Epithelial cell of esophagus (primary cell): ENCODE results near the gene CNTF.

Source experiments
- DNase-seq: peaks from one replicate; pipeline ENCODE4 v3.0.0; 2010; ENCODE audit warnings: low read depth
- H3K4me3 ChIP-seq: 2 replicates; pipeline ENCODE4 v1.5.1; 2011; ENCODE audit warnings: mild to moderate bottlenecking, low read length, control low read depth
- TF ChIP-seq, protein P1 (sequence below): IDR thresholded peaks from 2 replicates; pipeline ENCODE4 v1.5.1; 2011; ENCODE audit warnings: low read depth, mild to moderate bottlenecking, low read length, control low read depth, inconsistent platforms; ENCODE audit not compliant: insufficient read depth; ENCODE audit errors: missing control alignments

The CNTF gene

GRCh38 chr11:58621586-58622262 is 741 bp upstream of the CNTF start:
- DNase-seq = peak; percentile 65
- no peak overlapping the region for H3K4me3 ChIP-seq
- TF ChIP-seq, protein P1, sequence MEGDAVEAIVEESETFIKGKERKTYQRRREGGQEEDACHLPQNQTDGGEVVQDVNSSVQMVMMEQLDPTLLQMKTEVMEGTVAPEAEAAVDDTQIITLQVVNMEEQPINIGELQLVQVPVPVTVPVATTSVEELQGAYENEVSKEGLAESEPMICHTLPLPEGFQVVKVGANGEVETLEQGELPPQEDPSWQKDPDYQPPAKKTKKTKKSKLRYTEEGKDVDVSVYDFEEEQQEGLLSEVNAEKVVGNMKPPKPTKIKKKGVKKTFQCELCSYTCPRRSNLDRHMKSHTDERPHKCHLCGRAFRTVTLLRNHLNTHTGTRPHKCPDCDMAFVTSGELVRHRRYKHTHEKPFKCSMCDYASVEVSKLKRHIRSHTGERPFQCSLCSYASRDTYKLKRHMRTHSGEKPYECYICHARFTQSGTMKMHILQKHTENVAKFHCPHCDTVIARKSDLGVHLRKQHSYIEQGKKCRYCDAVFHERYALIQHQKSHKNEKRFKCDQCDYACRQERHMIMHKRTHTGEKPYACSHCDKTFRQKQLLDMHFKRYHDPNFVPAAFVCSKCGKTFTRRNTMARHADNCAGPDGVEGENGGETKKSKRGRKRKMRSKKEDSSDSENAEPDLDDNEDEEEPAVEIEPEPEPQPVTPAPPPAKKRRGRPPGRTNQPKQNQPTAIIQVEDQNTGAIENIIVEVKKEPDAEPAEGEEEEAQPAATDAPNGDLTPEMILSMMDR = no peak

GRCh38 chr11:58625086-58625485 is 2.6 kb downstream of the CNTF start:
- TF ChIP-seq, protein P1 = no peak
- no peak overlapping the region for H3K4me3 ChIP-seq
- peak; percentile 22 for DNase-seq

DNA sequence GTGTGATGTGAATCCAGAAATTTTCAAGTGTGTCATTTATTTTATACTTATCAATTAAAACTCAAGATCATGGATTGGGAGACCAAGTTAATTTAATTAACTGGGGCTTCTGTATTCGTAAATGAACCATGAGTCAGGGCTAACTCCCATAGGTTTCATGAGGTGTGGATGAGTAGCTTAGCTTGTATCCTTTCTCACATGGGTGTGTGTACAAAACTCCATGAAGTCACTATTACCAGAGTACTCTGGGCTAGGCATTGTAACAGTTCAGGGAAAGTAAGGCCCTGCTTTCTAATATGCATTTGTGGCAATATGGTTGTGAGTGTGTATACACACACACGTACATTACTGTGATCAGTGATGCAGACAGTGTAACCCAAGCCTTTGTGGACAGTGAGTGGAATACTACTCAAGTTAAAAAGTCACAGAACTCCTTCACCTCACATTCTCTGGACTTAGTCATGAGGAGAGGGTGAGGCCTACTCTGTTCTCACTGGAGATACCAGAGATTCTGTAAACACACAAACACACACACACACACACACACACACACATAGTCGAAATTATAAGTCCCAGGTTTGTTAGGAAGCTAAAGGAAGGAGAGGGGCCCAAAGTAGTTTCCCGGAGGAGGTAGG is 3.5 kb downstream of the CNTF start:
- TF ChIP-seq, protein P1 = no peak
- H3K4me3 ChIP-seq = no peak overlapping the region
- DNase-seq = peak; percentile 67

DNA sequence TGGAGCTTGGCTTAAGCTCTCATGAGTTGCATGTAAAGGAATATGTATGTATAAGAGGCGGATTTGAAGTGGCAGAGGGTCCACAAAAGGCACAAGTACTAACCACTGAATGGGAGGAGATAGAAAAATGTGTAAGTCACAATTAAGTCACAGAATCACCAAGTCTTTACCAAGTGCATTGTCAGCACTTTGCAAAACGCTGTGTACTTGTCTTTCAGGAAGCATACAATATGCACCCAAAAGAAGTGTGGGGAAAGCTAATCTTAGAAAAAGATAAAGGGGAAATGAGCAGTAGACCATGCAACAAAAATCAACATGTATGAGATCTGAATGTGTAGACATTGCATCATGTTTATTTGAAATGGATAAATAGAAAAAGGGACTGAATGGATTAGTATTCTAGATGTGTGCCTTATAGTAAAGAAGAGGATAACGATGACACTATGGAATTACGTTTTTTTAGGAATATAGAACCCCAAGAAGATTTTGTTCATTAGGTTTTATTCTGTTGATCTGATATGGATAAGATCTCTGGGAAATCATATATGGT is 4.5 kb downstream of the CNTF start:
- no peak overlapping the region for H3K4me3 ChIP-seq
- DNase-seq = no peak
- TF ChIP-seq, protein P1 = no peak

DNA sequence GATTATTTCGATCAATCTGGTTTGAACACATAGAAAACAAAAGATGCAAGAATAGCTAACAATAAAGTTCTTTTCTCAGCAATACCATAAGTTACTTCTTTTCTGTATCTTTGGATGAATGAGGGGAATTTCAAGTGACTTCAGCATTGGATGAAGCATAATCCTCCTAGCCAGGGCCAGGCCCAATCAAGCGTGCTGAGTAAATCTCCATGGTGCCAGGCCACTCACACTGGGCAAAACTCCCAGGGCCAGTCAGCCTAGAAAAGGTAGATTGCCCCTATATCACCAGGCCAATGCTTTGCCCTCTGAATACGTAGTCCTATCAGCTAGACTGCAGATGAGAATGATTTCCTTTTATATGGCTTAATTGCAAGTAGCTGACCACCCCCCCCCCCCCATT is 6.0 kb downstream of the CNTF start:
- TF ChIP-seq, protein P1 = no peak
- DNase-seq = no peak
- no peak overlapping the region for H3K4me3 ChIP-seq

DNA sequence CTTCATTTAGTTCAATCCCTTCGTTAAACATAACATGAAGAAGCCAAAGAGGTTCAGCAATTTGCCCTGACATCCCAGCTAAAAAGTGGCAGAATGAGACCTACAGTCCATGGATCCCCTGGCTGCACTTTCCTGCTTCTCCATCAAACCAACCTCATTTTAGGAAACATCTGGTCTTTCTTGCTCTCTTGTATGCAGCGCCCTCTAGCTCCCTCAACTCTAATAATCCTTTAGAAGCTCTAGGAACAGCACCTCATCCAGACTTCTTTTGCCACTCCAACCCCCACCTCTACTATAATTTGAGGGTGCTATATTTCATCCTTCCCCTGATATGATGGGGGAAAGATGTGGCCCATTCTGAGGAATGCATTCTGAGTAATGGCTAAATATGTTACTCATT is 7.4 kb downstream of the CNTF start:
- peak; percentile 58 for DNase-seq
- no peak overlapping the region for H3K4me3 ChIP-seq
- TF ChIP-seq, protein P1 = peak; percentile 62

- no peak for DNase-seq
- TF ChIP-seq, protein P1 = no peak
- no peak overlapping the region for H3K4me3 ChIP-seq
These were observed 8.9 kb downstream of the CNTF start for GRCh38 chr11:58631378-58631777.
